HCT116 (cell line): Measurements from ENCODE around the gene INTS3.

ENCODE experiments used
- CTCF ChIP-seq, 3 experiments: fragments of 200-600 bp in 1 of 3; sonication (generic) in 1 of 3; IDR thresholded peaks in 2 of 3; conservative IDR thresholded peaks in 1 of 3; 2 replicates each; pipeline ENCODE4 v1.5.1; 2012 to 2017; ENCODE audit warnings: low read depth in 2 of 3, low read length in 2 of 3, antibody characterized with exemption in 1 of 3, borderline replicate concordance in 1 of 3, control low read depth in 1 of 3, mild to moderate bottlenecking in 1 of 3, mixed read lengths in 1 of 3, mixed run types in 1 of 3, moderate library complexity in 1 of 3; ENCODE audit not compliant: insufficient read depth in 1 of 3
- MAX ChIP-seq: IDR thresholded peaks from 2 replicates; pipeline ENCODE4 v1.6.1; 2012
- POLR2A ChIP-seq: IDR thresholded peaks from 2 replicates; pipeline ENCODE4 v1.7.0; 2011; ENCODE audit warnings: borderline replicate concordance; ENCODE audit not compliant: insufficient read depth, insufficient read length; ENCODE audit errors: extremely low read depth
- SIN3A ChIP-seq: IDR thresholded peaks from 2 replicates; pipeline ENCODE4 v1.6.1; 2012; ENCODE audit warnings: low read depth
- SP1 ChIP-seq: IDR thresholded peaks from 2 replicates; pipeline ENCODE4 v1.6.1; 2012; ENCODE audit warnings: low read depth
- ZFX ChIP-seq: fragments of 450-650 bp; IDR thresholded peaks from 2 replicates; pipeline ENCODE4 v1.6.1; 2017
- ZNF274 ChIP-seq: fragments of 200-500 bp; sonication (Bioruptor generic); IDR thresholded peaks from 2 replicates; pipeline ENCODE4 v1.6.1; 2014; ENCODE audit warnings: mild to moderate bottlenecking, low read depth, low read length, inconsistent platforms

- TF ChIP-seq POLR2A, result peak; percentile 47
- TF ChIP-seq SP1, result peak; percentile 98
- peak in 1 of 3 experiments; percentile 5; a peak in 1 of 6 replicates for TF ChIP-seq CTCF (IDR thresholded peaks at IDR 0.05 in 2 of 3, conservative IDR thresholded peaks at IDR 0.05 in 1 of 3; ENCODE audit: borderline replicate concordance in 1 of 3, insufficient read depth in 1 of 3, low read depth in 2 of 3, low read length in 2 of 3)
- no peak for TF ChIP-seq SIN3A
- no peak for TF ChIP-seq ZFX
- TF ChIP-seq ZNF274, result no peak
- TF ChIP-seq MAX, result peak; percentile 84
Observed at GRCh38 chr1:153727463-153728304, at the start of gene INTS3.
